WI38 (cell line): ENCODE data around the gene GLIS2.

Experiments used
- H3K4me3 ChIP-seq: 2 replicates; pipeline ENCODE4 v1.5.1; 2011; ENCODE audit warnings: low read depth, mild to moderate bottlenecking, control low read depth, low read length
- TF ChIP-seq, protein P1 (sequence below): IDR thresholded peaks from 2 replicates; pipeline ENCODE4 v1.5.1; 2012; ENCODE audit warnings: low read depth, mild to moderate bottlenecking, control low read depth, low read length

Gene GLIS2

DNA sequence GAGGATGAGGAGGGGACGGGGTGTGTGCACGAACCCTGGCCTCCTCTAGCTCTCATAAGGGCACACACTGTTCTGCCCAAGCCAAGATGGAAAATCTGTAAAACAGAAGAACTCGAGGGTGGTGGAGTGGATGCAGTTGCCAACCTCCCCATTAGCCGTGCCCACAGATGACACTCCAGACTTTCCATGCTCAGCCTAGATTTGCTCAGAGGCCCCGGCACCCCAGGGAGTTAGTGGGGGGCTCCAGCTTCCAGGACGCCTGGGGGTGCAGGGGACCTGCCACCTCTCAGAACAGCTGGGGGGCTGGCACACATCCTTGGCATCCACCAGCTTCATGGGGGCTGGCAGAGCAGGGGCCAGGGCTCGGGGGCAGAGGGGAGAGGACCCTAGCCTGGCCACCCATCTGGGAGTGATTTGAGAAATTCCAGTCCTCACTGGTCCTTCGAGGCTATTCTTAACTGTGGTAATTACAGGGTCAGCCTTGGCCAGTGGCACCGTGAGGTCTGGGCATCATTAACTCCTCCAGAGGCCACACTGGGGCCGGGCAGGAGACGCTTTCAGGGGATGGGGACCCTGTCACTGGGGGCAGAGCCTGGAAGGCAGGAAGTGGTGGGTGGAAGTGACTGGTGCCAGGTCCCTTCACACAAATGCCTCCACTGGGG, 70.1 kb downstream of the GLIS2 start:
- TF ChIP-seq, protein P1, sequence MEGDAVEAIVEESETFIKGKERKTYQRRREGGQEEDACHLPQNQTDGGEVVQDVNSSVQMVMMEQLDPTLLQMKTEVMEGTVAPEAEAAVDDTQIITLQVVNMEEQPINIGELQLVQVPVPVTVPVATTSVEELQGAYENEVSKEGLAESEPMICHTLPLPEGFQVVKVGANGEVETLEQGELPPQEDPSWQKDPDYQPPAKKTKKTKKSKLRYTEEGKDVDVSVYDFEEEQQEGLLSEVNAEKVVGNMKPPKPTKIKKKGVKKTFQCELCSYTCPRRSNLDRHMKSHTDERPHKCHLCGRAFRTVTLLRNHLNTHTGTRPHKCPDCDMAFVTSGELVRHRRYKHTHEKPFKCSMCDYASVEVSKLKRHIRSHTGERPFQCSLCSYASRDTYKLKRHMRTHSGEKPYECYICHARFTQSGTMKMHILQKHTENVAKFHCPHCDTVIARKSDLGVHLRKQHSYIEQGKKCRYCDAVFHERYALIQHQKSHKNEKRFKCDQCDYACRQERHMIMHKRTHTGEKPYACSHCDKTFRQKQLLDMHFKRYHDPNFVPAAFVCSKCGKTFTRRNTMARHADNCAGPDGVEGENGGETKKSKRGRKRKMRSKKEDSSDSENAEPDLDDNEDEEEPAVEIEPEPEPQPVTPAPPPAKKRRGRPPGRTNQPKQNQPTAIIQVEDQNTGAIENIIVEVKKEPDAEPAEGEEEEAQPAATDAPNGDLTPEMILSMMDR, result no peak
- H3K4me3 ChIP-seq, result no peak overlapping the region

DNA sequence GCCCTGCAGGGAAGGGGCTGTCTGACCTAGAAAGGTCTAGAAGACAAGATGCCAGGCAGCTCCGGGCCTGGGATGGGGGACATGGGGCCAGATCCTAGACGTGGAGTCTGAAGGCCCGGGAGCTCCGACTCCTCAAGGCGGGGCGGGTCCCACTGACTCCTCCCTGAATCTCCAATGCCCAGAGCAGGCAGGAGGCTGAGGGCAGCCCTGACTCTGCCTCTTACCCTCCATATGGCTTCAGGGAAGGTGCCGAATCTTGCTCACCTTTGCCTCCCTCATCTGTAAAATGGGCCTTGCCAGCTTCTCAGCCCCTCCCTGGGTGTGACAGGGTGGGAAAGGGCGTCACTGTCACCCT, 70.6 kb downstream of the GLIS2 start:
- H3K4me3 ChIP-seq, result no peak overlapping the region

DNA sequence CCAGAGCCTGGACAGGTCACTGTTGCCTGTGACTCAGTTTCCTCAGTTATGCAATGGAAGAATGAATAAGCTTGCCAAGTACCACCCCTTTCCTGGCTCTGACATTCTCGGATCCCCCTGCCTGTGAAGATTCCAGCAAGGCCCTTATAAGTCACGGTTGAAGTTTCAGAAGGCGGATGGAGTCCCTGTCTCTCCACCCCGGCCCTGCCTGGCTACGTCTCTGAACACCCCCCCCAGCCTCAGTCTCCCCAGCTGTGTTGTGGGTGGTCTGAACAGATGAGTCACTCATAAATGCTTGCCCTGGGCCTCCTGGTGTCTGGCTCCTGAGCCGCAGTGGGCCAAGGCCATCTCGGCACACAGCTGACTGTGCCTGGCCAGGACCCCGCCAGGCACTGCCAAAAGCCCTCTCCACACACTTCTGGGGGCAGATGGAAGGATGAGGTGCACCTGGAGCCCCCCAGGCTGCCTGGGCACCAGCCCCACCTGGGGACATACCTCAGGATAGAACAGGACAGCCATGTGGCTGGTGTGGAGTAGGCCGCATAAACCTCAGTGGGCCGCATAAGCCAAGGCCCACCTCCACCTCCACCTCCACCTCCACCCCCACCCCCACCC, 71.2 kb downstream of the GLIS2 start:
- TF ChIP-seq, protein P1, result no peak
- no peak overlapping the region for H3K4me3 ChIP-seq

More for the DNA sequence above, 70.6 kb downstream of the GLIS2 start:
- TF ChIP-seq, protein P1, result no peak

DNA sequence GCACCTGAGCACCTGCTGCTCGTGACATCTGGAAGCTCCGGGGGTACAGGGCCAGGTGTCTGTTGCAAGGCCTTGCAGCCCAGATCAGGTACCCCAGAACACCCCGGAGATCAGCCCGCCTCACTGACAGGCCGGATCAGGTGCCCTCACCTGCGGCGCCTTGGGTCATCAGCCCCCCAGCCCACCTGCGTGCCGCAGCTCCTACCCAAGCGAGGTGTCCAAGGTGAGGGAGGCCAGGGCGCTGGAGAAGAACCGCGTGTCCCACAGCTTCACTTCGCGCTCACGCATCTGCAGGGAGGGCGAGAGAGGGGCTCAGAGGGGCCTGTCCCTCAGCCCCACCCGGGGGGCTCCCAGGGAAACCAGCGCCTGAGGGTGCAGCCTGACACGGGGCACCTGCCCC, 71.9 kb downstream of the GLIS2 start:
- TF ChIP-seq, protein P1, result no peak
- H3K4me3 ChIP-seq, result no peak overlapping the region

DNA sequence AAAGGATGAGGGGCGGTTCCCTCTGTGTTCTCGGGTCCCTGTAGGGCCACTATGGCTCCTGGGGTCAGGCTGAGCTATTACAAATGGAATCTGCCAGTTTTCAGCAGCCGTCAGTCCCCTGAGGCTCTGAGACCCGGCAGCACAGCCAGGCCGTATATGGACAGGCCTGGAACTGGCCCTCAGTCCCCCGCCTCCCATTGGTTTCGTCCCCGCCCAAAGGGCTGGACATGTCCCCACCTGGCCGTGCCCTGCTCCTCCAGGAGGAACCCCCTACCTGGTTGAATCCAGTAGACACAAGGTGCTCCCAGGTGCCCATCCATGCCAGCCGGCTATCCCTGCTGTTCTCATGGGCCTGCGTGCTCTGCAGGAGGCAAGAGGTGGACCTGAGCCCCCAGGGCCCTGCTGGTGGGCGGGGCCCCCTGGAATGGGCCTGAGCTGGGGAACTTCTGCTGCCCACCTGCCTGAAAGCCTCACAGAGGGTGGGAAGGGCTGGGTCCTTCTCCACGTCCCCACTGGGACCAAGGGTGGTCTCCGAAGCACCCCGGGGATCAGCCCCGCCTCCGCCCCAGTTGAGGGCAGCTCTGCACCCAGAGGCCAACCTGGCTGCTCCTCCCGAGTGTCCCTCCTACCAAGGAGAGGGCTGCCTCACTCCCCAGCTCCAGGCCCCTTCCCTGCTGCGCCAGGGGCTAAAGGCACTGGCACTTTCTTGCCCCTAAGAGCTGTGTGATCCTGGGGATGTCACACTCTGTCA, 72.6 kb downstream of the GLIS2 start:
- TF ChIP-seq, protein P1, result no peak
- no peak overlapping the region for H3K4me3 ChIP-seq
